HEK293 (cell line): ENCODE results near the gene TINCR.
A peak's percentile ranks its signal among the peaks of the same experiment; 100 is the strongest.

ENCODE experiments used
- CTCF ChIA-PET: fragments of 350-600 bp; formaldehyde crosslinking; extraction: SDS; loops from one replicate; lab custom pipeline; 2021; ENCODE audit warnings: antibody characterized with exemption; lab: Yijun Ruan, JAX
- POLR2A ChIA-PET: fragments of 300-600 bp; formaldehyde crosslinking; extraction: SDS; loops from one replicate; lab custom pipeline; 2020; ENCODE audit warnings: antibody characterized with exemption, inconsistent platforms; lab: Yijun Ruan, JAX
- H3K27ac ChIP-seq: fragments of 200-500 bp; sonication (Bioruptor generic); 2 replicates; pipeline ENCODE4 v1.5.1; 2014; ENCODE audit warnings: low read depth, low read length, control low read depth, inconsistent platforms; ENCODE audit errors: extremely low read depth
- H3K36me3 ChIP-seq, 2 experiments: fragments of 200-500 bp in 1 of 2; sonication (Bioruptor generic) in 1 of 2; 1 replicate in 1 of 2; 2 replicates in 1 of 2; pipeline ENCODE4 v1.5.1; 2014 to 2017; ENCODE audit warnings: inconsistent platforms in 2 of 2, low read length in 2 of 2; ENCODE audit not compliant: control insufficient read depth in 2 of 2, insufficient read depth in 1 of 2
- H3K4me1 ChIP-seq: fragments of 200-500 bp; sonication (Bioruptor generic); 2 replicates; pipeline ENCODE4 v1.5.1; 2014; ENCODE audit warnings: mild to moderate bottlenecking, low read length, inconsistent platforms; ENCODE audit not compliant: control insufficient read depth, insufficient read depth
- H3K4me3 ChIP-seq: 2 replicates; pipeline ENCODE4 v1.5.1; 2011; ENCODE audit warnings: low read depth, mild to moderate bottlenecking, control low read depth, low read length, moderate library complexity
- H3K9me3 ChIP-seq: fragments of 200-500 bp; sonication (Bioruptor generic); 2 replicates; pipeline ENCODE4 v1.5.1; 2014; ENCODE audit warnings: low read depth, low read length, inconsistent platforms; ENCODE audit not compliant: control insufficient read depth, insufficient read depth
- PRDM1 ChIP-seq: fragments of 450-650 bp; formaldehyde crosslinking; IDR thresholded peaks from 2 replicates; pipeline ENCODE4; 2016; ENCODE audit warnings: missing biosample characterization, missing genetic modification characterization
- SP2 ChIP-seq: fragments of 450-650 bp; formaldehyde crosslinking; IDR thresholded peaks from 2 replicates; pipeline ENCODE4 v1.5.1; 2016; ENCODE audit warnings: missing biosample characterization, missing genetic modification characterization
- SP3 ChIP-seq: fragments of 450-650 bp; formaldehyde crosslinking; IDR thresholded peaks from 2 replicates; pipeline ENCODE4 v1.5.1; 2016; ENCODE audit warnings: missing biosample characterization, missing genetic modification characterization
- TSHZ1 ChIP-seq: fragments of 450-650 bp; formaldehyde crosslinking; IDR thresholded peaks from 2 replicates; pipeline ENCODE4 v1.5.1; 2016; ENCODE audit warnings: missing biosample characterization, missing genetic modification characterization, borderline replicate concordance
- ZBTB17 ChIP-seq: fragments of 450-650 bp; formaldehyde crosslinking; IDR thresholded peaks from 2 replicates; pipeline ENCODE4 v1.5.1; 2016; ENCODE audit warnings: missing biosample characterization, missing genetic modification characterization
- ZFP41 ChIP-seq: fragments of 450-650 bp; formaldehyde crosslinking; IDR thresholded peaks from 2 replicates; pipeline ENCODE4 v1.5.1; 2016; ENCODE audit warnings: missing biosample characterization, missing genetic modification characterization, borderline replicate concordance
- ZFP69B ChIP-seq: fragments of 450-650 bp; formaldehyde crosslinking; IDR thresholded peaks from 2 replicates; pipeline ENCODE4 v1.5.1; 2016; ENCODE audit warnings: missing biosample characterization, missing genetic modification characterization
- ZIC2 ChIP-seq: fragments of 450-650 bp; formaldehyde crosslinking; IDR thresholded peaks from 2 replicates; pipeline ENCODE4 v1.5.1; 2016; ENCODE audit warnings: missing biosample characterization, missing genetic modification characterization
- ZNF114 ChIP-seq: fragments of 450-650 bp; formaldehyde crosslinking; IDR thresholded peaks from 2 replicates; pipeline ENCODE4 v1.5.0; 2017; ENCODE audit warnings: missing biosample characterization, missing genetic modification characterization
- ZNF138 ChIP-seq: fragments of 450-650 bp; formaldehyde crosslinking; IDR thresholded peaks from 2 replicates; pipeline ENCODE4 v1.5.1; 2016; ENCODE audit warnings: missing biosample characterization, missing genetic modification characterization, borderline replicate concordance
- ZNF155 ChIP-seq: fragments of 450-650 bp; formaldehyde crosslinking; IDR thresholded peaks from 2 replicates; pipeline ENCODE4 v1.5.1; 2016; ENCODE audit warnings: missing biosample characterization, missing genetic modification characterization
- ZNF2 ChIP-seq: fragments of 450-650 bp; formaldehyde crosslinking; IDR thresholded peaks from 2 replicates; pipeline ENCODE4 v1.5.1; 2016; ENCODE audit warnings: missing biosample characterization, missing genetic modification characterization
- ZNF221 ChIP-seq: fragments of 450-650 bp; formaldehyde crosslinking; IDR thresholded peaks from 2 replicates; pipeline ENCODE4 v1.5.1; 2017; ENCODE audit warnings: missing biosample characterization, missing genetic modification characterization, borderline replicate concordance
- ZNF223 ChIP-seq: fragments of 450-650 bp; formaldehyde crosslinking; IDR thresholded peaks from 2 replicates; pipeline ENCODE4 v1.5.1; 2016; ENCODE audit warnings: missing biosample characterization, missing genetic modification characterization
- ZNF302 ChIP-seq: fragments of 450-650 bp; formaldehyde crosslinking; IDR thresholded peaks from 2 replicates; pipeline ENCODE4 v1.5.1; 2016; ENCODE audit warnings: missing biosample characterization, missing genetic modification characterization, low read depth
- ZNF324 ChIP-seq: fragments of 450-650 bp; formaldehyde crosslinking; IDR thresholded peaks from 2 replicates; pipeline ENCODE4 v1.5.1; 2016; ENCODE audit warnings: missing biosample characterization, missing genetic modification characterization
- ZNF521 ChIP-seq: fragments of 450-650 bp; formaldehyde crosslinking; IDR thresholded peaks from 2 replicates; pipeline ENCODE4 v1.5.1; 2017; ENCODE audit warnings: missing biosample characterization, mild to moderate bottlenecking, missing genetic modification characterization
- ZNF530 ChIP-seq: fragments of 450-650 bp; formaldehyde crosslinking; IDR thresholded peaks from 2 replicates; pipeline ENCODE4 v1.5.1; 2016; ENCODE audit warnings: low read depth, missing biosample characterization, missing genetic modification characterization
- ZNF629 ChIP-seq: fragments of 450-650 bp; formaldehyde crosslinking; IDR thresholded peaks from 2 replicates; pipeline ENCODE4 v1.5.1; 2017; ENCODE audit warnings: missing biosample characterization, missing genetic modification characterization
- ZNF654 ChIP-seq: fragments of 450-650 bp; formaldehyde crosslinking; IDR thresholded peaks from 2 replicates; pipeline ENCODE4 v1.5.1; 2016; ENCODE audit warnings: low read depth, missing biosample characterization, missing genetic modification characterization
- ZSCAN30 ChIP-seq: fragments of 450-650 bp; IDR thresholded peaks from 2 replicates; pipeline ENCODE4 v1.5.1; 2018; ENCODE audit warnings: missing biosample characterization, mild to moderate bottlenecking, missing genetic modification characterization, moderate library complexity
- TF ChIP-seq, protein P1 (sequence below): fragments of 450-650 bp; formaldehyde crosslinking; IDR thresholded peaks from 2 replicates; pipeline ENCODE4 v1.5.1; 2017; ENCODE audit warnings: missing biosample characterization, missing genetic modification characterization
- TF ChIP-seq, protein P2 (sequence below): fragments of 450-650 bp; formaldehyde crosslinking; IDR thresholded peaks from 2 replicates; pipeline ENCODE4 v1.5.1; 2016; ENCODE audit warnings: missing biosample characterization, missing genetic modification characterization
- TF ChIP-seq, protein P3 (sequence below): fragments of 450-650 bp; formaldehyde crosslinking; IDR thresholded peaks from 2 replicates; pipeline ENCODE4 v1.5.1; 2016; ENCODE audit warnings: missing biosample characterization, missing genetic modification characterization

TINCR gene

DNA sequence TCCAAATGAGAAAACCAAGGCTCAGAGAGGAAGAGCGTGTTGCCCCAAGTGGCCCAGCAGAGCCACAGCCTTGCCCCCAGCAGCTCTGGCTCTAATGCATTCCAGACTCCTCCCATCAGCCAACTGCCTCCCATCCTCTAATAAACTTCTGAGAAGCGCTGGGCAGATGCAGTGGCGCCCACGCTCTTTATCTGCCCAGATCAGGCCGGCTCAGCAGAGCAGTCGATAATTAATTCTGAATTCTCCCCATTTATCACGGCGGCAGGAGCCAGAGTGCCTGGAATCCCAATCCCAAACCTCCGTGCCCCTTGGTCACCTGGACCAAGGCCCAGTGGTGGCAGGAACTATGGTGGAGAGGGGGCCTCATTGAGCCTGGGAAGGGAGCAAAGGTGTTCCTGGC is 13.9 kb downstream of the TINCR start:
- CTCF ChIA-PET = no interaction called here
- POLR2A ChIA-PET = no interaction called here
- H3K27ac ChIP-seq = no peak overlapping the region

GRCh38 chr19:5547881-5548280 is 19.9 kb downstream of the TINCR start:
- Histone ChIP-seq H3K4me1 (no peaks in the 10 kb centered on the region), H3K36me3 (no peaks in the 10 kb centered on the region), H3K27ac (no peak overlapping the region), H3K9me3 (no peaks in the 10 kb centered on the region), H3K4me3 (no peak overlapping the region)
- ChIA-PET POLR2A (interaction anchor here (0.6 to 0.9 kb wide), 3 partner anchors 9 to 475 kb away, joined by 3 to 4 read pairs (median 4); partner anchors contain the start of gene RPL36), CTCF (interaction anchor here (0.6 to 3.4 kb wide), 14 partner anchors 8 to 767 kb away, joined by 3 to 20 read pairs (median 4); no protein-coding TSS in a partner anchor)
- TF ChIP-seq, protein P1, sequence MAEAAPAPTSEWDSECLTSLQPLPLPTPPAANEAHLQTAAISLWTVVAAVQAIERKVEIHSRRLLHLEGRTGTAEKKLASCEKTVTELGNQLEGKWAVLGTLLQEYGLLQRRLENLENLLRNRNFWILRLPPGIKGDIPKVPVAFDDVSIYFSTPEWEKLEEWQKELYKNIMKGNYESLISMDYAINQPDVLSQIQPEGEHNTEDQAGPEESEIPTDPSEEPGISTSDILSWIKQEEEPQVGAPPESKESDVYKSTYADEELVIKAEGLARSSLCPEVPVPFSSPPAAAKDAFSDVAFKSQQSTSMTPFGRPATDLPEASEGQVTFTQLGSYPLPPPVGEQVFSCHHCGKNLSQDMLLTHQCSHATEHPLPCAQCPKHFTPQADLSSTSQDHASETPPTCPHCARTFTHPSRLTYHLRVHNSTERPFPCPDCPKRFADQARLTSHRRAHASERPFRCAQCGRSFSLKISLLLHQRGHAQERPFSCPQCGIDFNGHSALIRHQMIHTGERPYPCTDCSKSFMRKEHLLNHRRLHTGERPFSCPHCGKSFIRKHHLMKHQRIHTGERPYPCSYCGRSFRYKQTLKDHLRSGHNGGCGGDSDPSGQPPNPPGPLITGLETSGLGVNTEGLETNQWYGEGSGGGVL (tag by site-specific recombination) = no peak
- TF ChIP-seq ZNF521 (tag by site-specific recombination) (no peak), SP2 (tag by site-specific recombination) (no peak), ZSCAN30 (tag by site-specific recombination) (peak; percentile 24; the same call in 1 of the 2 replicates), ZBTB17 (tag by site-specific recombination) (peak; percentile 93), ZNF2 (tag by site-specific recombination) (peak; percentile 75; the same call in 1 of the 2 replicates), SP3 (tag by site-specific recombination) (no peak), PRDM1 (tag by site-specific recombination) (no peak), ZNF530 (tag by site-specific recombination) (no peak), ZNF654 (tag by site-specific recombination) (peak; percentile 76), ZFP69B (tag by site-specific recombination) (no peak), ZNF138 (tag by site-specific recombination) (no peak)
- TF ChIP-seq, protein P2, sequence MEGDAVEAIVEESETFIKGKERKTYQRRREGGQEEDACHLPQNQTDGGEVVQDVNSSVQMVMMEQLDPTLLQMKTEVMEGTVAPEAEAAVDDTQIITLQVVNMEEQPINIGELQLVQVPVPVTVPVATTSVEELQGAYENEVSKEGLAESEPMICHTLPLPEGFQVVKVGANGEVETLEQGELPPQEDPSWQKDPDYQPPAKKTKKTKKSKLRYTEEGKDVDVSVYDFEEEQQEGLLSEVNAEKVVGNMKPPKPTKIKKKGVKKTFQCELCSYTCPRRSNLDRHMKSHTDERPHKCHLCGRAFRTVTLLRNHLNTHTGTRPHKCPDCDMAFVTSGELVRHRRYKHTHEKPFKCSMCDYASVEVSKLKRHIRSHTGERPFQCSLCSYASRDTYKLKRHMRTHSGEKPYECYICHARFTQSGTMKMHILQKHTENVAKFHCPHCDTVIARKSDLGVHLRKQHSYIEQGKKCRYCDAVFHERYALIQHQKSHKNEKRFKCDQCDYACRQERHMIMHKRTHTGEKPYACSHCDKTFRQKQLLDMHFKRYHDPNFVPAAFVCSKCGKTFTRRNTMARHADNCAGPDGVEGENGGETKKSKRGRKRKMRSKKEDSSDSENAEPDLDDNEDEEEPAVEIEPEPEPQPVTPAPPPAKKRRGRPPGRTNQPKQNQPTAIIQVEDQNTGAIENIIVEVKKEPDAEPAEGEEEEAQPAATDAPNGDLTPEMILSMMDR = peak; percentile 71; the same call in 1 of the 2 replicates
- TF ChIP-seq, protein P3, sequence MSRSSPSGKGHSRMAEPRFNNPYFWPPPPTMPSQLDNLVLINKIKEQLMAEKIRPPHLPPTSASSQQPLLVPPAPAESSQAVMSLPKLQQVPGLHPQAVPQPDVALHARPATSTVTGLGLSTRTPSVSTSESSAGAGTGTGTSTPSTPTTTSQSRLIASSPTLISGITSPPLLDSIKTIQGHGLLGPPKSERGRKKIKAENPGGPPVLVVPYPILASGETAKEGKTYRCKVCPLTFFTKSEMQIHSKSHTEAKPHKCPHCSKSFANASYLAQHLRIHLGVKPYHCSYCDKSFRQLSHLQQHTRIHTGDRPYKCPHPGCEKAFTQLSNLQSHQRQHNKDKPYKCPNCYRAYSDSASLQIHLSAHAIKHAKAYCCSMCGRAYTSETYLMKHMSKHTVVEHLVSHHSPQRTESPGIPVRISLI (tag by site-specific recombination) = peak; percentile 87

More for the DNA sequence above, 13.9 kb downstream of the TINCR start:
- no peak for TF ChIP-seq TSHZ1 (tag by site-specific recombination)
- TF ChIP-seq ZFP41 (tag by site-specific recombination) = no peak
- TF ChIP-seq ZNF629 (tag by site-specific recombination) = no peak
- no peak for TF ChIP-seq ZIC2 (tag by site-specific recombination)
- no peak for TF ChIP-seq ZNF221 (tag by site-specific recombination)
- no peak for TF ChIP-seq ZNF302 (tag by site-specific recombination)
- no peak for TF ChIP-seq ZNF324 (tag by site-specific recombination)
- TF ChIP-seq, protein P2 = no peak
- TF ChIP-seq ZNF223 (tag by site-specific recombination) = no peak
- no peak for TF ChIP-seq ZNF114
- no peak for TF ChIP-seq ZNF155
- H3K4me1 ChIP-seq = no peaks in the 10 kb centered on the region
- no peaks in the 10 kb centered on the region for H3K36me3 ChIP-seq
- H3K4me3 ChIP-seq = no peak overlapping the region
- H3K9me3 ChIP-seq = no peaks in the 10 kb centered on the region
